ENCODE measurements around the gene PCDHGA1. TPM values are rescaled to one million over a fixed set of nuclear protein-coding genes. Genes with fewer than 3 reads are reported as not detected.

Gene PCDHGA1
- total RNA-seq, 2 donors from 2014 or later = 0.31 TPM

GRCh38 chr5:141514330-141515133 is 184.2 kb downstream of the PCDHGA1 start:
- DNase-seq (no peak), ATAC-seq (no peak)
- intact Hi-C loops (cut with DNase I, micrococcal nuclease) = loop anchor here in 1 of 2 donors (5.0 kb wide), 1 partner anchor 37 kb away; the partner anchor contains the start of gene PCDHGC3

- intact Hi-C loops (cut with DNase I, micrococcal nuclease) = no loop called here
- DNase-seq = no peak
- no peak for ATAC-seq
These were observed 184.8 kb downstream of the PCDHGA1 start for GRCh38 chr5:141515141-141515540.

GRCh38 chr5:141515946-141516671 is 185.8 kb downstream of the PCDHGA1 start:
- DNase-seq = no peak
- intact Hi-C loops (cut with DNase I, micrococcal nuclease) = no loop called here
- ATAC-seq = no peak

GRCh38 chr5:141516672-141517025 is 186.3 kb downstream of the PCDHGA1 start:
- DNase-seq (no peak), ATAC-seq (no peak)
- intact Hi-C loops (cut with DNase I, micrococcal nuclease) = no loop called here

GRCh38 chr5:141517312-141517711 is 187.0 kb downstream of the PCDHGA1 start:
- intact Hi-C loops (cut with DNase I, micrococcal nuclease) = no loop called here
- no peak for DNase-seq
- no peak for ATAC-seq

GRCh38 chr5:141517880-141518617 is 187.7 kb downstream of the PCDHGA1 start:
- no peak for ATAC-seq
- DNase-seq = no peak
- intact Hi-C loops (cut with DNase I, micrococcal nuclease) = no loop called here

- ATAC-seq (no peak), DNase-seq (no peak)
- intact Hi-C loops (cut with DNase I, micrococcal nuclease) = no loop called here
These were observed 188.3 kb downstream of the PCDHGA1 start for GRCh38 chr5:141518618-141519015.

- intact Hi-C loops (cut with DNase I, micrococcal nuclease) = loop anchor here in 1 of 2 donors (10.0 kb wide), 1 partner anchor 195 kb away; the partner anchor contains the start of gene TAF7
- no peak for ATAC-seq
- no peak for DNase-seq
These were observed 189.6 kb downstream of the PCDHGA1 start for GRCh38 chr5:141519605-141520565.

- intact Hi-C loops (cut with DNase I, micrococcal nuclease) = loop anchor here in 1 of 2 donors (10.0 kb wide), 1 partner anchor 197 kb away; the partner anchor contains the start of gene TAF7
- DNase-seq (peak in 1 of 2 donors; percentile 52), ATAC-seq (peak; percentile 84)
These were observed 191.0 kb downstream of the PCDHGA1 start for GRCh38 chr5:141521244-141521781.

- intact Hi-C loops (cut with DNase I, micrococcal nuclease) = loop anchor here in 1 of 2 donors (10.0 kb wide), 1 partner anchor 198 kb away; the partner anchor contains the start of gene TAF7
- DNase-seq = no peak
These were observed 192.0 kb downstream of the PCDHGA1 start for GRCh38 chr5:141522301-141522700.

GRCh38 chr5:141523991-141524390 is 193.7 kb downstream of the PCDHGA1 start:
- intact Hi-C loops (cut with DNase I, micrococcal nuclease) = loop anchor here in 1 of 2 donors (10.0 kb wide), 1 partner anchor 199 kb away; the partner anchor contains the start of gene TAF7
- ATAC-seq (no peak), DNase-seq (no peak)

More at GRCh38 chr5:141522301-141522700, 192.0 kb downstream of the PCDHGA1 start:
- no peak for ATAC-seq

- peak; percentile 82 to 86 for DNase-seq
- peak; percentile 85 for ATAC-seq
- intact Hi-C loops (cut with DNase I, micrococcal nuclease) = loop anchor here in 1 of 2 donors (10.0 kb wide), 1 partner anchor 200 kb away; the partner anchor contains the start of gene TAF7
These were observed 194.6 kb downstream of the PCDHGA1 start for GRCh38 chr5:141524604-141525597.

GRCh38 chr5:141525653-141526052 is 195.3 kb downstream of the PCDHGA1 start:
- peak; percentile 61 for ATAC-seq
- intact Hi-C loops (cut with DNase I, micrococcal nuclease) = loop anchor here in 1 of 2 donors (10.0 kb wide), 1 partner anchor 201 kb away; the partner anchor contains the start of gene TAF7
- DNase-seq = no peak

GRCh38 chr5:141527426-141527825 is 197.1 kb downstream of the PCDHGA1 start:
- no peak for DNase-seq
- ATAC-seq = no peak
- intact Hi-C loops (cut with DNase I, micrococcal nuclease) = loop anchor here in 1 of 2 donors (10.0 kb wide), 1 partner anchor 203 kb away; the partner anchor contains the start of gene TAF7

GRCh38 chr5:141528291-141528984 is 198.1 kb downstream of the PCDHGA1 start:
- DNase-seq (no peak), ATAC-seq (no peak)
- intact Hi-C loops (cut with DNase I, micrococcal nuclease) = loop anchor here in 1 of 2 donors (10.0 kb wide), 1 partner anchor 204 kb away; the partner anchor contains the start of gene TAF7
